Measurements from ENCODE around the gene FLT3.
A peak's percentile ranks its signal among the peaks of the same experiment; 100 is the strongest.
"Not testable (repeated sequence)": the region's sequence is repeated elsewhere in the genome, so short reads cannot be mapped to it uniquely, and the experiment has no call there.

Gene FLT3

GRCh38 chr13:28099396-28100149, 803 bp downstream of the FLT3 start:
- no peak for DNase-seq

- no peak for DNase-seq
These were observed 2.9 kb downstream of the FLT3 start for GRCh38 chr13:28097503-28097902.

GRCh38 chr13:28094306-28094705, 6.1 kb downstream of the FLT3 start:
- DNase-seq = no peak

GRCh38 chr13:28093881-28094280, 6.5 kb downstream of the FLT3 start:
- no peak for DNase-seq

GRCh38 chr13:28092431-28092830, 7.9 kb downstream of the FLT3 start:
- no peak for DNase-seq

- DNase-seq = no peak
These were observed 11.3 kb downstream of the FLT3 start for GRCh38 chr13:28089065-28089464.

- DNase-seq = not testable (repeated sequence)
These were observed 22.6 kb downstream of the FLT3 start for GRCh38 chr13:28077820-28078219.

GRCh38 chr13:28077231-28077630, 23.1 kb downstream of the FLT3 start:
- no peak for DNase-seq

- DNase-seq = no peak
These were observed 29.0 kb downstream of the FLT3 start for GRCh38 chr13:28071424-28071823.

- no peak for DNase-seq
These were observed 32.9 kb downstream of the FLT3 start for GRCh38 chr13:28067491-28067890.

- peak; percentile 17 for DNase-seq
These were observed 41.3 kb downstream of the FLT3 start for GRCh38 chr13:28058866-28059613.

- no peak for DNase-seq
These were observed 43.2 kb downstream of the FLT3 start for GRCh38 chr13:28056970-28057712.

- DNase-seq = no peak
These were observed 44.0 kb downstream of the FLT3 start for GRCh38 chr13:28056426-28056825.

- DNase-seq = no peak
These were observed 45.0 kb downstream of the FLT3 start for GRCh38 chr13:28055357-28055756.

GRCh38 chr13:28052945-28053344, 47.4 kb downstream of the FLT3 start:
- DNase-seq = no peak

GRCh38 chr13:28049880-28050875, 50.2 kb downstream of the FLT3 start:
- DNase-seq = no peak

- no peak for DNase-seq
These were observed 51.2 kb downstream of the FLT3 start for GRCh38 chr13:28049215-28049614.

- no peak for DNase-seq
These were observed 51.6 kb downstream of the FLT3 start for GRCh38 chr13:28048768-28049167.

- no peak for DNase-seq
These were observed 52.5 kb downstream of the FLT3 start for GRCh38 chr13:28047757-28048388.

- no peak for DNase-seq
These were observed 53.4 kb downstream of the FLT3 start for GRCh38 chr13:28046981-28047380.

- no peak for DNase-seq
These were observed 54.5 kb downstream of the FLT3 start for GRCh38 chr13:28045861-28046260.

- DNase-seq = no peak
These were observed 55.8 kb downstream of the FLT3 start for GRCh38 chr13:28044608-28045007.
